HepG2 (cell line): ENCODE results near the gene SERTAD2. TPM values are rescaled to one million over a fixed set of nuclear protein-coding genes. Genes with fewer than 3 reads are reported as not detected.
A peak's percentile ranks its signal among the peaks of the same experiment; 100 is the strongest.

ENCODE experiments used
- ATF2 ChIP-seq: sonication (generic); formaldehyde crosslinking; IDR thresholded peaks from 2 replicates; pipeline ENCODE4 v1.4.0; 2020; ENCODE audit warnings: missing genetic modification reagents
- BRCA1 ChIP-seq: sonication (generic); formaldehyde crosslinking; IDR thresholded peaks from 2 replicates; pipeline ENCODE4 v1.4.0; 2020; ENCODE audit warnings: missing genetic modification reagents
- DBP ChIP-seq: sonication (generic); formaldehyde crosslinking; IDR thresholded peaks from 2 replicates; pipeline ENCODE4 v1.4.0; 2020; ENCODE audit warnings: missing genetic modification reagents; ENCODE audit errors: not compliant biosample characterization
- ETV5 ChIP-seq: IDR thresholded peaks from 2 replicates; pipeline ENCODE4 v1.6.1; 2018; ENCODE audit warnings: missing biosample characterization, missing genetic modification reagents, inconsistent platforms, borderline replicate concordance
- HMGA1 ChIP-seq: sonication (generic); formaldehyde crosslinking; conservative IDR thresholded peaks from 2 replicates; pipeline ENCODE4 v1.4.0; 2020; ENCODE audit warnings: missing genetic modification reagents
- HMGXB4 ChIP-seq, 2 experiments: sonication (generic) in 1 of 2; formaldehyde crosslinking in 1 of 2; IDR thresholded peaks; 2 replicates each; pipeline versions ENCODE4 v1.4.0 to v1.6.1; 2018 to 2020; ENCODE audit warnings: missing genetic modification reagents in 2 of 2, borderline replicate concordance in 1 of 2, low read depth in 1 of 2, mild to moderate bottlenecking in 1 of 2, missing biosample characterization in 1 of 2
- MBNL3 ChIP-seq: fragments of 250-450 bp; sonication (Bioruptor Pico); conservative IDR thresholded peaks from 2 replicates; pipeline ENCODE4 v1.8.0; 2022; ENCODE audit warnings: mild to moderate bottlenecking, inconsistent platforms
- MXD4 ChIP-seq: IDR thresholded peaks from 2 replicates; pipeline ENCODE4 v1.6.1; 2016; ENCODE audit warnings: mild to moderate bottlenecking, missing biosample characterization, missing genetic modification reagents
- MYNN ChIP-seq: sonication (generic); formaldehyde crosslinking; IDR thresholded peaks from 2 replicates; pipeline ENCODE4 v1.4.0; 2020; ENCODE audit warnings: mild to moderate bottlenecking, low read depth, missing genetic modification reagents
- NFKBIZ ChIP-seq: IDR thresholded peaks from 2 replicates; pipeline ENCODE4 v1.6.1; 2018; ENCODE audit warnings: missing genetic modification reagents, missing compliant biosample characterization
- PCBP2 ChIP-seq: fragments of 200-400 bp; formaldehyde crosslinking; optimal IDR thresholded peaks from 2 replicates; pipeline ENCODE3; 2018; ENCODE audit warnings: low read length, low read depth; ENCODE audit not compliant: poor library complexity, severe bottlenecking
- RBM39 ChIP-seq: fragments of 200-400 bp; formaldehyde crosslinking; IDR thresholded peaks from one replicate; pipeline ENCODE4 v1.6.1; 2018; ENCODE audit warnings: antibody characterized with exemption, mild to moderate bottlenecking, low read depth, low read length; ENCODE audit not compliant: poor library complexity, severe bottlenecking
- RELA ChIP-seq: sonication (generic); formaldehyde crosslinking; IDR thresholded peaks from 2 replicates; pipeline ENCODE4 v1.4.0; 2020; ENCODE audit warnings: missing genetic modification reagents
- RNF2 ChIP-seq: fragments of 450-650 bp; conservative IDR thresholded peaks from 2 replicates; pipeline ENCODE4 v1.6.1; 2016; ENCODE audit warnings: low read depth
- TBP ChIP-seq: sonication (generic); formaldehyde crosslinking; IDR thresholded peaks from 2 replicates; pipeline ENCODE4 v1.5.0; 2020; ENCODE audit warnings: missing genetic modification reagents
- TBX2 ChIP-seq: sonication (generic); formaldehyde crosslinking; IDR thresholded peaks from 2 replicates; pipeline ENCODE4 v1.5.0; 2020; ENCODE audit warnings: missing genetic modification reagents, mild to moderate bottlenecking, borderline replicate concordance
- THYN1 ChIP-seq: sonication (generic); formaldehyde crosslinking; IDR thresholded peaks from 2 replicates; pipeline ENCODE4 v1.8.1; 2023; ENCODE audit warnings: low read depth, mild to moderate bottlenecking, moderate library complexity, missing genetic modification reagents, borderline replicate concordance
- ZMAT3 ChIP-seq: sonication (generic); formaldehyde crosslinking; conservative IDR thresholded peaks from 2 replicates; pipeline ENCODE4 v1.7.0; 2021; ENCODE audit warnings: missing genetic modification reagents
- ZNF101 ChIP-seq: sonication (generic); formaldehyde crosslinking; IDR thresholded peaks from 2 replicates; pipeline ENCODE4 v1.4.0; 2020; ENCODE audit warnings: mild to moderate bottlenecking, low read depth, missing genetic modification reagents, borderline replicate concordance
- ZNF121 ChIP-seq: sonication (generic); formaldehyde crosslinking; IDR thresholded peaks from 2 replicates; pipeline ENCODE4 v1.5.0; 2020; ENCODE audit warnings: mild to moderate bottlenecking, missing genetic modification reagents
- ZNF136 ChIP-seq: sonication (generic); formaldehyde crosslinking; IDR thresholded peaks from 2 replicates; pipeline ENCODE4 v1.8.1; 2022; ENCODE audit warnings: low read depth, mild to moderate bottlenecking, moderate library complexity, missing genetic modification reagents
- ZNF224 ChIP-seq: sonication (generic); formaldehyde crosslinking; IDR thresholded peaks from 2 replicates; pipeline ENCODE4 v1.5.0; 2020; ENCODE audit warnings: mild to moderate bottlenecking, missing genetic modification reagents
- ZNF549 ChIP-seq: sonication (generic); formaldehyde crosslinking; IDR thresholded peaks from 2 replicates; pipeline ENCODE4 v1.5.0; 2020; ENCODE audit warnings: missing genetic modification reagents
- ZNF552 ChIP-seq: sonication (generic); formaldehyde crosslinking; IDR thresholded peaks from 2 replicates; pipeline ENCODE4 v1.9.0; 2022; ENCODE audit warnings: missing genetic modification reagents, mild to moderate bottlenecking, borderline replicate concordance
- ZNF567 ChIP-seq: sonication (generic); formaldehyde crosslinking; IDR thresholded peaks from 2 replicates; pipeline ENCODE4 v1.8.1; 2023; ENCODE audit warnings: mild to moderate bottlenecking, missing genetic modification reagents, borderline replicate concordance
- ZNF576 ChIP-seq: sonication (generic); formaldehyde crosslinking; IDR thresholded peaks from 2 replicates; pipeline ENCODE4 v1.4.0; 2020; ENCODE audit warnings: mild to moderate bottlenecking, missing genetic modification reagents
- ZNF720 ChIP-seq: sonication (generic); formaldehyde crosslinking; IDR thresholded peaks from 2 replicates; pipeline ENCODE4 v1.4.0; 2020; ENCODE audit warnings: missing genetic modification reagents
- polyA plus RNA-seq, 8 experiments: library from polyadenylated mRNA; depleted of rRNA in 3 of 8; stranded (reverse) in 7 of 8; unstranded in 1 of 8; fragments of >200 nt; fragmentation: Illumina TruSeq in 4 of 8; extraction: Trizol in 4 of 8; gene quantifications; 2 replicates each; pipeline versions ENCODE4 v1.2.1 to v1.2.3, GENCODE V29; 2011 to 2016; ENCODE audit warnings: low read depth in 4 of 8, missing spikeins in 1 of 8, mixed read lengths in 1 of 8; ENCODE audit not compliant: insufficient read depth in 1 of 8
- total RNA-seq, 5 experiments: library from RNA; depleted of rRNA; stranded (reverse); fragments of >200 nt; fragmentation: Illumina TruSeq; extraction: Trizol; gene quantifications; 2 replicates each; pipeline ENCODE4 v1.2.3, GENCODE V29; 2016; ENCODE audit warnings: low read depth in 1 of 5

SERTAD2 gene
- total and polyA plus RNA-seq, 2 of the 13 experiments (the other 11 are each of a cell fraction or from before 2014, with no cell fraction given) = 6.7 to 22.6 TPM

- TF ChIP-seq ZNF136 (no peak), ZNF720 (no peak), ETV5 (CRISPR knock-in tag) (no peak), TBX2 (CRISPR knock-in tag) (no peak), HMGXB4 (CRISPR knock-in tag; IDR thresholded peaks at IDR 0.05; ENCODE audit: borderline replicate concordance in 1 of 2, low read depth in 1 of 2) (0 out of 4 replicates have a peak, but pooled peaks of 1 of the 2 experiments have one; percentile 7), ZNF101 (CRISPR knock-in tag) (no peak), BRCA1 (CRISPR knock-in tag) (no peak), ZNF552 (no peak), PCBP2 (no peak), TBP (CRISPR knock-in tag) (no peak), ZNF121 (no peak), ZNF576 (CRISPR knock-in tag) (no peak), MYNN (no peak), RELA (no peak), NFKBIZ (CRISPR knock-in tag) (no peak), ZNF567 (CRISPR knock-in tag) (no peak), ATF2 (CRISPR knock-in tag) (0 out of 2 replicates have a peak, but pooled peaks have one; percentile 9), MBNL3 (no peak), ZNF224 (CRISPR knock-in tag) (no peak), DBP (CRISPR knock-in tag) (no peak), RBM39 (no peak), RNF2 (no peak), THYN1 (CRISPR knock-in tag) (0 out of 2 replicates have a peak, but pooled peaks have one; percentile 10), MXD4 (CRISPR knock-in tag) (peak; percentile 19; the same call in 1 of the 2 replicates), ZNF549 (CRISPR knock-in tag) (no peak), ZMAT3 (CRISPR knock-in tag) (no peak), HMGA1 (CRISPR knock-in tag) (no peak)
These were observed 13.8 kb upstream of the SERTAD2 start (continued) for GRCh38 chr2:64667535-64667934.
